GM19023 (cell line): ENCODE data around the gene SDK2.

Experiments used
- ATAC-seq: cut with Tn5 transposase; IDR thresholded peaks from one replicate; pipeline ENCODE4 v1.9.1; 2021; ENCODE audit warnings: mild to moderate bottlenecking, moderate library complexity; ENCODE audit not compliant: unreplicated experiment

Gene SDK2

GRCh38 chr17:73634629-73635028 lies 9.6 kb downstream of the SDK2 start:
- ATAC-seq = no peak

- no peak for ATAC-seq
These were observed 10.5 kb downstream of the SDK2 start for GRCh38 chr17:73633736-73634135.

- no peak for ATAC-seq
These were observed 11.7 kb downstream of the SDK2 start for GRCh38 chr17:73632513-73632912.

- no peak for ATAC-seq
These were observed 13.2 kb downstream of the SDK2 start for GRCh38 chr17:73630965-73631595.

- no peak for ATAC-seq
These were observed 13.7 kb downstream of the SDK2 start for GRCh38 chr17:73630531-73630930.

- no peak for ATAC-seq
These were observed 15.3 kb downstream of the SDK2 start for GRCh38 chr17:73628642-73629552.

- ATAC-seq = no peak
These were observed 18.1 kb downstream of the SDK2 start for GRCh38 chr17:73625991-73626673.

- ATAC-seq = no peak
These were observed 19.2 kb downstream of the SDK2 start for GRCh38 chr17:73625006-73625405.

GRCh38 chr17:73624496-73624988 lies 19.7 kb downstream of the SDK2 start:
- no peak for ATAC-seq

GRCh38 chr17:73623818-73624217 lies 20.4 kb downstream of the SDK2 start:
- no peak for ATAC-seq

- ATAC-seq = no peak
These were observed 21.0 kb downstream of the SDK2 start for GRCh38 chr17:73623247-73623646.

GRCh38 chr17:73622381-73622780 lies 21.9 kb downstream of the SDK2 start:
- ATAC-seq = no peak

GRCh38 chr17:73621685-73622084 lies 22.6 kb downstream of the SDK2 start:
- no peak for ATAC-seq

- no peak for ATAC-seq
These were observed 23.8 kb downstream of the SDK2 start for GRCh38 chr17:73620414-73620813.

- ATAC-seq = no peak
These were observed 26.7 kb downstream of the SDK2 start for GRCh38 chr17:73617501-73617900.

GRCh38 chr17:73616873-73617404 lies 27.3 kb downstream of the SDK2 start:
- no peak for ATAC-seq

- no peak for ATAC-seq
These were observed 27.9 kb downstream of the SDK2 start for GRCh38 chr17:73616120-73616872.

GRCh38 chr17:73614256-73614655 lies 30.0 kb downstream of the SDK2 start:
- no peak for ATAC-seq

GRCh38 chr17:73613271-73614233 lies 30.7 kb downstream of the SDK2 start:
- ATAC-seq = no peak
